ENCODE results near the gene C6orf136. TPM values are rescaled to one million over a fixed set of nuclear protein-coding genes. Genes with fewer than 3 reads are reported as not detected.
A peak's percentile ranks its signal among the peaks of the same experiment; 100 is the strongest.

C6orf136 gene
- total RNA-seq, 4 donors from 2014 or later = 11.2 to 24.9 (median 19.8) TPM

GRCh38 chr6:30610065-30610464, 36.9 kb upstream of the C6orf136 start:
- in situ Hi-C loops (cut with MboI; ENCODE audit: low sequenced_read_pairs in 4 of 4) (loop anchor here in 1 of 4 donors (25.0 kb wide), 1 partner anchor 1577 kb away; the partner anchor contains the start of genes AGER, AGPAT1, GPSM3 and PBX2), intact Hi-C loops (cut with DNase I; ENCODE audit: low total_unique reads) (loop anchor here (2.0 to 10.0 kb wide), 5 partner anchors 15 to 1215 kb away; partner anchors contain the start of genes HLA-E, HSPA1B and PRRC2A)
- Histone ChIP-seq H3K4me1 (peaks cover 40 to 46% of the 10 kb centered on the region in 2 donors), H3K4me3 (no peak overlapping the region), H3K27me3 (no peaks in the 10 kb centered on the region), H3K27ac (peak overlapping the region in 2 of 4 donors; percentile 97 to 99), H3K36me3 (peaks cover 7 to 47% of the 10 kb centered on the region in 2 donors), H3K9me3 (no peaks in the 10 kb centered on the region)
- no peak for DNase-seq
- TF ChIP-seq CTCF (IDR thresholded peaks at IDR 0.05 in 4 of 5, conservative IDR thresholded peaks at IDR 0.05 in 1 of 5) (no peak), POLR2A (IDR thresholded peaks at IDR 0.05) (no peak)
- ATAC-seq = no peak

GRCh38 chr6:30611150-30611855, 35.6 kb upstream of the C6orf136 start:
- peaks cover 40 to 46% of the 10 kb centered on the region in 2 donors for H3K4me1 ChIP-seq
- no peak overlapping the region for H3K4me3 ChIP-seq
- H3K27me3 ChIP-seq = no peaks in the 10 kb centered on the region
- in situ Hi-C loops (cut with MboI; ENCODE audit: low sequenced_read_pairs in 4 of 4) = loop anchor here in 1 of 4 donors (25.0 kb wide), 1 partner anchor 1576 kb away; the partner anchor contains the start of genes AGER, AGPAT1, GPSM3 and PBX2
- ATAC-seq (no peak), DNase-seq (no peak)
- H3K9me3 ChIP-seq = no peaks in the 10 kb centered on the region
- H3K36me3 ChIP-seq = peaks cover 3 to 43% of the 10 kb centered on the region in 2 donors
- intact Hi-C loops (cut with DNase I; ENCODE audit: low total_unique reads) = loop anchor here (2.0 to 10.0 kb wide), 5 partner anchors 17 to 1213 kb away; partner anchors contain the start of genes HLA-E, HSPA1B and PRRC2A
- TF ChIP-seq CTCF (IDR thresholded peaks at IDR 0.05 in 4 of 5, conservative IDR thresholded peaks at IDR 0.05 in 1 of 5) (no peak), POLR2A (IDR thresholded peaks at IDR 0.05) (no peak)
- H3K27ac ChIP-seq = peak overlapping the region in 3 of 4 donors; percentile 3 to 99 (median 97)

- peak overlapping the region; percentile 95 to 99 (median 98) for H3K27ac ChIP-seq
Measured at GRCh38 chr6:30611856-30612194, 35.1 kb upstream of the C6orf136 start.

GRCh38 chr6:30612213-30612612, 34.7 kb upstream of the C6orf136 start:
- Histone ChIP-seq H3K4me1 (peaks cover 40 to 46% of the 10 kb centered on the region in 2 donors), H3K36me3 (peaks cover 3 to 40% of the 10 kb centered on the region in 2 donors), H3K9me3 (no peaks in the 10 kb centered on the region), H3K27ac (peak overlapping the region; percentile 95 to 99 (median 98)), H3K4me3 (no peak overlapping the region), H3K27me3 (no peaks in the 10 kb centered on the region)
- intact Hi-C loops (cut with DNase I; ENCODE audit: low total_unique reads) (loop anchor here (5.0 to 10.0 kb wide), 4 partner anchors 70 to 1213 kb away; partner anchors contain the start of genes HLA-E, HSPA1B and PRRC2A), in situ Hi-C loops (cut with MboI; ENCODE audit: low sequenced_read_pairs in 4 of 4) (loop anchor here in 1 of 4 donors (25.0 kb wide), 1 partner anchor 1575 kb away; the partner anchor contains the start of genes AGER, AGPAT1, GPSM3 and PBX2)
- DNase-seq (no peak), ATAC-seq (no peak)
- TF ChIP-seq CTCF (IDR thresholded peaks at IDR 0.05 in 4 of 5, conservative IDR thresholded peaks at IDR 0.05 in 1 of 5) (no peak), POLR2A (IDR thresholded peaks at IDR 0.05) (no peak)

More at GRCh38 chr6:30611856-30612194, 35.1 kb upstream of the C6orf136 start:
- intact Hi-C loops (cut with DNase I; ENCODE audit: low total_unique reads) (loop anchor here (2.0 to 10.0 kb wide), 5 partner anchors 17 to 1213 kb away; partner anchors contain the start of genes HLA-E, HSPA1B and PRRC2A), in situ Hi-C loops (cut with MboI; ENCODE audit: low sequenced_read_pairs in 4 of 4) (loop anchor here in 1 of 4 donors (25.0 kb wide), 1 partner anchor 1575 kb away; the partner anchor contains the start of genes AGER, AGPAT1, GPSM3 and PBX2)
- DNase-seq (no peak), ATAC-seq (no peak)
- Histone ChIP-seq H3K9me3 (no peaks in the 10 kb centered on the region), H3K27me3 (no peaks in the 10 kb centered on the region), H3K36me3 (peaks cover 3 to 43% of the 10 kb centered on the region in 2 donors), H3K4me3 (no peak overlapping the region), H3K4me1 (peaks cover 40 to 46% of the 10 kb centered on the region in 2 donors)
- no peak for TF ChIP-seq POLR2A (IDR thresholded peaks at IDR 0.05)
- no peak for TF ChIP-seq CTCF (IDR thresholded peaks at IDR 0.05 in 4 of 5, conservative IDR thresholded peaks at IDR 0.05 in 1 of 5)

Data from gastrocnemius medialis (tissue), 4 donors.